IMR-90 (cell line): Measurements from ENCODE around the gene OR5H6. TPM values are rescaled to one million over a fixed set of nuclear protein-coding genes. Genes with fewer than 3 reads are reported as not detected.

Source experiments
- ATAC-seq: fragments of 200-7000 bp; cut with Tn5 transposase; 2 replicates; pipeline ENCODE4 v1.9.1; 2020; ENCODE audit warnings: low read depth, mild to moderate bottlenecking, moderate library complexity
- BruUV-seq: library from RNA; stranded (reverse); fragments of 400-500 nt; replicated peaks from 2 replicates; lab custom pipeline; 2021; lab: Mats Ljungman, UMichigan
- CTCF ChIA-PET: fragments of 300-600 bp; formaldehyde crosslinking; extraction: SDS; loops from one replicate; lab custom pipeline; 2021; ENCODE audit warnings: antibody characterized with exemption; lab: Yijun Ruan, JAX
- POLR2A ChIA-PET: fragments of 300-600 bp; sonication (Branson Sonifier 250); formaldehyde crosslinking; loops from one replicate; lab custom pipeline; 2022; ENCODE audit warnings: antibody characterized with exemption; ENCODE audit not compliant: unreplicated experiment; lab: Charles Lee
- DNase-seq: peaks from one replicate; pipeline ENCODE4 v3.0.0; 2013
- H2AFZ ChIP-seq: replicated peaks from 2 replicates; pipeline ENCODE3; 2013; ENCODE audit warnings: low read length, mild to moderate bottlenecking; ENCODE audit not compliant: poor library complexity
- H2AK5ac ChIP-seq: 2 replicates; pipeline ENCODE4 v1.6.1; 2013; ENCODE audit warnings: low read depth, low read length, inconsistent platforms
- H2AK9ac ChIP-seq: replicated peaks from 2 replicates; pipeline ENCODE3; 2013; ENCODE audit warnings: mild to moderate bottlenecking, low read depth, low read length, moderate library complexity; ENCODE audit not compliant: poor library complexity
- H2BK120ac ChIP-seq: 2 replicates; pipeline ENCODE4 v1.6.1; 2013; ENCODE audit warnings: low read depth, low read length, inconsistent platforms
- H2BK15ac ChIP-seq: 3 replicates; pipeline ENCODE4 v1.6.1; 2013; ENCODE audit warnings: low read depth, low read length, inconsistent platforms
- H2BK20ac ChIP-seq: 2 replicates; pipeline ENCODE4 v1.6.1; 2013; ENCODE audit warnings: low read depth, mild to moderate bottlenecking, inconsistent platforms, low read length, moderate library complexity
- H2BK5ac ChIP-seq: 2 replicates; pipeline ENCODE4 v1.6.1; 2013; ENCODE audit warnings: mild to moderate bottlenecking, low read depth, low read length, inconsistent platforms; ENCODE audit not compliant: poor library complexity, severe bottlenecking
- H3K14ac ChIP-seq: replicated peaks from 2 replicates; pipeline ENCODE4 v1.6.1; 2013; ENCODE audit warnings: low read depth, low read length, inconsistent platforms
- H3K18ac ChIP-seq: 2 replicates; pipeline ENCODE4 v1.6.1; 2013; ENCODE audit warnings: low read depth, low read length, control low read depth
- H3K23ac ChIP-seq: 2 replicates; pipeline ENCODE4 v1.6.1; 2013; ENCODE audit warnings: low read depth, low read length, inconsistent platforms
- H3K27ac ChIP-seq: 2 replicates; pipeline ENCODE4 v1.5.1; 2013; ENCODE audit warnings: mild to moderate bottlenecking, control low read depth, low read length; ENCODE audit not compliant: insufficient read depth
- H3K27me3 ChIP-seq: 2 replicates; pipeline ENCODE4 v1.6.1; 2013; ENCODE audit warnings: low read length; ENCODE audit not compliant: control insufficient read depth, insufficient read depth
- H3K36me3 ChIP-seq: 2 replicates; pipeline ENCODE4 v1.6.1; 2013; ENCODE audit warnings: low read length, mixed read lengths; ENCODE audit not compliant: control insufficient read depth, insufficient read depth
- H3K4ac ChIP-seq: 2 replicates; pipeline ENCODE4 v1.6.1; 2013; ENCODE audit warnings: low read depth, low read length, inconsistent platforms
- H3K4me1 ChIP-seq: 2 replicates; pipeline ENCODE4 v1.6.1; 2013; ENCODE audit warnings: low read length, mixed read lengths; ENCODE audit not compliant: control insufficient read depth, insufficient read depth
- H3K4me2 ChIP-seq: 2 replicates; pipeline ENCODE4 v1.6.1; 2013; ENCODE audit warnings: low read depth, mild to moderate bottlenecking, control low read depth, low read length, moderate library complexity
- H3K4me3 ChIP-seq: 2 replicates; pipeline ENCODE4 v1.5.1; 2013; ENCODE audit warnings: low read depth, mild to moderate bottlenecking, control low read depth, low read length, moderate library complexity; ENCODE audit not compliant: insufficient read depth
- H3K56ac ChIP-seq: 2 replicates; pipeline ENCODE4 v1.6.1; 2013; ENCODE audit warnings: low read length, inconsistent platforms; ENCODE audit not compliant: insufficient read depth; ENCODE audit errors: extremely low read depth
- H3K79me1 ChIP-seq, 2 experiments: 2 replicates each; pipeline ENCODE4 v1.6.1; 2013; ENCODE audit warnings: low read length in 2 of 2, inconsistent platforms in 1 of 2, low read depth in 1 of 2
- H3K9ac ChIP-seq: 2 replicates; pipeline ENCODE4 v1.6.1; 2013; ENCODE audit warnings: low read depth, low read length, control low read depth
- H3K9me1 ChIP-seq: 2 replicates; pipeline ENCODE4 v1.6.1; 2013; ENCODE audit warnings: low read length, inconsistent platforms; ENCODE audit not compliant: insufficient read depth
- H3K9me3 ChIP-seq: 2 replicates; pipeline ENCODE4 v1.6.1; 2013; ENCODE audit warnings: low read length; ENCODE audit not compliant: control insufficient read depth, insufficient read depth
- H4K20me1 ChIP-seq: 2 replicates; pipeline ENCODE4 v1.6.1; 2013; ENCODE audit warnings: low read length, inconsistent platforms; ENCODE audit not compliant: insufficient read depth
- H4K5ac ChIP-seq: 2 replicates; pipeline ENCODE4 v1.6.1; 2013; ENCODE audit warnings: mild to moderate bottlenecking, low read depth, low read length, control low read depth
- H4K8ac ChIP-seq, 2 experiments: 2 replicates each; pipeline ENCODE4 v1.6.1; 2013; ENCODE audit warnings: low read depth in 2 of 2, low read length in 2 of 2, control low read depth in 1 of 2, inconsistent platforms in 1 of 2
- H4K91ac ChIP-seq: 2 replicates; pipeline ENCODE4 v1.6.1; 2013; ENCODE audit warnings: low read depth, low read length, inconsistent platforms; ENCODE audit not compliant: insufficient read depth
- CHD1 ChIP-seq: IDR thresholded peaks from 2 replicates; pipeline ENCODE4 v1.6.1; 2012; ENCODE audit warnings: low read depth, low read length, improper control_type of control experiment
- FOS ChIP-seq: fragments of 150-350 bp; IDR thresholded peaks from 2 replicates; pipeline ENCODE4 v1.6.1; 2016; ENCODE audit warnings: low read depth, low read length
- MAZ ChIP-seq: IDR thresholded peaks from 2 replicates; pipeline ENCODE4 v1.6.1; 2012; ENCODE audit warnings: low read depth, mild to moderate bottlenecking, low read length, improper control_type of control experiment, moderate library complexity, borderline replicate concordance
- MXI1 ChIP-seq: IDR thresholded peaks from 2 replicates; pipeline ENCODE4 v1.6.1; 2012; ENCODE audit warnings: low read depth, mild to moderate bottlenecking, low read length, moderate library complexity, borderline replicate concordance
- RAD21 ChIP-seq: IDR thresholded peaks from 2 replicates; pipeline ENCODE4 v1.6.1; 2012; ENCODE audit warnings: low read length, improper control_type of control experiment
- RFX5 ChIP-seq: IDR thresholded peaks from 2 replicates; pipeline ENCODE4 v1.8.0; 2012; ENCODE audit warnings: low read depth, mild to moderate bottlenecking, low read length, moderate library complexity
- WGBS, 2 experiments: methylation state at CpG; one replicate each; pipeline versions ENCODE4 v1.1.5 to v1.1.7; 2013; ENCODE audit warnings: missing lambda C conversion rate in 2 of 2; ENCODE audit not compliant: insufficient read length in 1 of 2; ENCODE audit errors: extremely low coverage in 2 of 2; 5-methylcytosine and 5-hydroxymethylcytosine counted together
- dilution Hi-C: fragments of 300-500 bp; cut with HindIII; formaldehyde crosslinking; loops from one replicate; pipeline ENCODE4 v1.14.3; 2018; ENCODE audit warnings: low sequenced_read_pairs; ENCODE audit not compliant: unreplicated experiment
- in situ Hi-C: fragments of 300-500 bp; cut with MboI; formaldehyde crosslinking; loops from 3 replicates; pipeline ENCODE4 v1.14.3; 2019; ENCODE audit warnings: low sequenced_read_pairs, inconsistent platforms, mixed read lengths
- intact Hi-C: fragments of 100-400 bp; cut with micrococcal nuclease; formaldehyde crosslinking; loops from 2 replicates; pipeline ENCODE4 v1.10.0; 2022
- polyA plus RNA-seq, 3 experiments: library from polyadenylated mRNA; depleted of rRNA; stranded (reverse); fragments of >200 nt; gene quantifications; 2 replicates each; pipeline ENCODE4 v1.2.3, GENCODE V29; 2012; ENCODE audit warnings: low replicate concordance in 1 of 3
- total RNA-seq: library from RNA; depleted of rRNA; stranded (reverse); fragments of >200 nt; gene quantifications from 2 replicates; pipeline ENCODE4 v1.2.3, GENCODE V29; 2012
- TF ChIP-seq, protein P1 (sequence below): fragments of 150-350 bp; IDR thresholded peaks from 2 replicates; pipeline ENCODE4 v1.6.1; 2017; ENCODE audit warnings: mild to moderate bottlenecking, antibody characterized with exemption, low read length, low read depth
- TF ChIP-seq, protein P2 (sequence below): conservative IDR thresholded peaks from 2 replicates; pipeline ENCODE4 v1.5.1; 2012; ENCODE audit warnings: mild to moderate bottlenecking, low read depth, low read length, improper control_type of control experiment

The OR5H6 gene
- total and polyA plus RNA-seq, 2 of the 4 experiments (the other 2 are of a cell fraction): not detected

DNA sequence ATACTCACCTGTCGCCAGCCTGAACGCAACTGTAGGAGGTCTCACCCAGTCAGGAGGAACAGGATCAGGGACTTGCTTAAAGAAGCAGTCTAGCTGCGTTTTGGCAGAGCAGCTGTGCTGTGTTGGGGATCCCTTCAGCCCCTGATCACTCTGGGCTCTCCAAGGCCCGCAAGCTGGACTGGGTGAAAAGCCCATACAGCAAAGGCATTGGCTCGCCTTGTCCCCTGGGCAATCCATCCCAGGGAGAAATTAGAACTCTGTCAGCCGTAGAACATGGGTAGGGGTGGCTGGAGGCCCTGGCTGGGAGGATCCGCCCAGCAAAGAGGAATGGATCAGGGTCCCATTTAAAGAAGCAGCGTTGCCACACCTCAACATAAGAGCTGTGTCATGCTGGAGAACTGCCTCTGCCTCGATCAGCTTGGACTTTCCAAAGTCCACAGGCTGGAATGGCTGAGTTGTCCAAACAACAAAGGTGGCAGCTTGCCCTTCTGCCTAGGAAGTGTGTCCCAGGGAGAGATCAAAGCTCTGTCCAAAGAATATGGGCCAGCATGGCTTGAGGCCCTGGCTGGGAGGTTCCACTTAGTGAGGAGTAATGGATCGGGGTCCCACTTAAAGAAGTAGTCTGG is 27.4 kb downstream of the OR5H6 start:
- no peaks in the 10 kb centered on the region for H4K20me1 ChIP-seq
- H2AK9ac ChIP-seq: no peak overlapping the region
- intact Hi-C loops (no loop called here), in situ Hi-C loops (no loop called here), dilution Hi-C loops (no loop called here)
- no peak overlapping the region for H3K4me3 ChIP-seq
- no peak overlapping the region for H3K23ac ChIP-seq
- H3K27ac ChIP-seq: no peak overlapping the region
- H3K36me3 ChIP-seq: no peaks in the 10 kb centered on the region
- WGBS, 2 experiments: 29% methylated on average over 4 of the region's 10 CpGs; no CpG with 5 or more reads in 1 of the 2 experiments
- no peak overlapping the region for H2BK5ac ChIP-seq
- H3K9me3 ChIP-seq: no peaks in the 10 kb centered on the region
- H2AFZ ChIP-seq: no peak overlapping the region
- no peak overlapping the region for H4K8ac ChIP-seq
- no peaks in the 10 kb centered on the region for H3K79me1 ChIP-seq
- no peaks in the 10 kb centered on the region for H3K4me1 ChIP-seq
- H3K18ac ChIP-seq: no peak overlapping the region
- H3K9ac ChIP-seq: no peak overlapping the region
- BruUV-seq: no TSS peak
- no peak overlapping the region for H4K91ac ChIP-seq
- no peak for TF ChIP-seq FOS
- TF ChIP-seq CHD1: no peak
- no peak for TF ChIP-seq RAD21
- TF ChIP-seq MXI1: no peak
- TF ChIP-seq, protein P1, sequence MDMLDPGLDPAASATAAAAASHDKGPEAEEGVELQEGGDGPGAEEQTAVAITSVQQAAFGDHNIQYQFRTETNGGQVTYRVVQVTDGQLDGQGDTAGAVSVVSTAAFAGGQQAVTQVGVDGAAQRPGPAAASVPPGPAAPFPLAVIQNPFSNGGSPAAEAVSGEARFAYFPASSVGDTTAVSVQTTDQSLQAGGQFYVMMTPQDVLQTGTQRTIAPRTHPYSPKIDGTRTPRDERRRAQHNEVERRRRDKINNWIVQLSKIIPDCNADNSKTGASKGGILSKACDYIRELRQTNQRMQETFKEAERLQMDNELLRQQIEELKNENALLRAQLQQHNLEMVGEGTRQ: no peak
- TF ChIP-seq, protein P2, sequence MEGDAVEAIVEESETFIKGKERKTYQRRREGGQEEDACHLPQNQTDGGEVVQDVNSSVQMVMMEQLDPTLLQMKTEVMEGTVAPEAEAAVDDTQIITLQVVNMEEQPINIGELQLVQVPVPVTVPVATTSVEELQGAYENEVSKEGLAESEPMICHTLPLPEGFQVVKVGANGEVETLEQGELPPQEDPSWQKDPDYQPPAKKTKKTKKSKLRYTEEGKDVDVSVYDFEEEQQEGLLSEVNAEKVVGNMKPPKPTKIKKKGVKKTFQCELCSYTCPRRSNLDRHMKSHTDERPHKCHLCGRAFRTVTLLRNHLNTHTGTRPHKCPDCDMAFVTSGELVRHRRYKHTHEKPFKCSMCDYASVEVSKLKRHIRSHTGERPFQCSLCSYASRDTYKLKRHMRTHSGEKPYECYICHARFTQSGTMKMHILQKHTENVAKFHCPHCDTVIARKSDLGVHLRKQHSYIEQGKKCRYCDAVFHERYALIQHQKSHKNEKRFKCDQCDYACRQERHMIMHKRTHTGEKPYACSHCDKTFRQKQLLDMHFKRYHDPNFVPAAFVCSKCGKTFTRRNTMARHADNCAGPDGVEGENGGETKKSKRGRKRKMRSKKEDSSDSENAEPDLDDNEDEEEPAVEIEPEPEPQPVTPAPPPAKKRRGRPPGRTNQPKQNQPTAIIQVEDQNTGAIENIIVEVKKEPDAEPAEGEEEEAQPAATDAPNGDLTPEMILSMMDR: no peak
- no peak for TF ChIP-seq MAZ
- TF ChIP-seq RFX5: no peak
- no peak overlapping the region for H3K4me2 ChIP-seq
- H2BK120ac ChIP-seq: no peak overlapping the region
- DNase-seq (no peak), ATAC-seq (no peak)
- no peak overlapping the region for H2BK15ac ChIP-seq
- H3K4ac ChIP-seq: no peak overlapping the region
- POLR2A ChIA-PET: no interaction called here
- no peak overlapping the region for H2BK20ac ChIP-seq
- H4K5ac ChIP-seq: no peak overlapping the region
- H3K56ac ChIP-seq: no peak overlapping the region
- CTCF ChIA-PET: no interaction called here
- no peaks in the 10 kb centered on the region for H3K9me1 ChIP-seq
- no peaks in the 10 kb centered on the region for H3K27me3 ChIP-seq
- H3K14ac ChIP-seq: no peak overlapping the region
- no peak overlapping the region for H2AK5ac ChIP-seq
